HG02943 (cell line): ENCODE measurements around the gene RARRES1.
"Not testable (repeated sequence)": the region's sequence is repeated elsewhere in the genome, so short reads cannot be mapped to it uniquely, and the experiment has no call there.

Source experiments
- ATAC-seq: cut with Tn5 transposase; IDR thresholded peaks from one replicate; pipeline ENCODE4 v1.9.1; 2021; ENCODE audit warnings: mild to moderate bottlenecking, low read depth, moderate library complexity; ENCODE audit not compliant: unreplicated experiment

RARRES1 gene

GRCh38 chr3:158701420-158702065, 30.7 kb downstream of the RARRES1 start:
- ATAC-seq: no peak

- ATAC-seq: no peak
Measured at GRCh38 chr3:158700559-158700958, 31.7 kb downstream of the RARRES1 start.

GRCh38 chr3:158696618-158697017, 35.6 kb downstream of the RARRES1 start:
- no peak for ATAC-seq

GRCh38 chr3:158693866-158694456, 38.3 kb downstream of the RARRES1 start:
- ATAC-seq: not testable (repeated sequence)

- ATAC-seq: no peak
Measured at GRCh38 chr3:158685159-158685558, 47.1 kb downstream of the RARRES1 start.

- ATAC-seq: no peak
Measured at GRCh38 chr3:158683230-158683962, 48.9 kb downstream of the RARRES1 start.

- no peak for ATAC-seq
Measured at GRCh38 chr3:158680861-158681260, 51.4 kb downstream of the RARRES1 start.

- ATAC-seq: no peak
Measured at GRCh38 chr3:158679547-158680000, 52.7 kb downstream of the RARRES1 start.

GRCh38 chr3:158678687-158679086, 53.6 kb downstream of the RARRES1 start:
- ATAC-seq: no peak

GRCh38 chr3:158672215-158673176, 59.8 kb downstream of the RARRES1 start, which contains the start of gene LXN:
LXN (minus strand) TSS chr3:158672648; CDS start chr3:158672478, 170 bp downstream.
- peak; percentile 100 for ATAC-seq

- no peak for ATAC-seq
Measured at GRCh38 chr3:158671821-158672214, 60.4 kb downstream of the RARRES1 start.

GRCh38 chr3:158668506-158668905, 63.8 kb downstream of the RARRES1 start:
- ATAC-seq: no peak

GRCh38 chr3:158666416-158666815, 65.8 kb downstream of the RARRES1 start:
- no peak for ATAC-seq

GRCh38 chr3:158663832-158664231, 68.4 kb downstream of the RARRES1 start:
- ATAC-seq: no peak

GRCh38 chr3:158663246-158663645, 69.0 kb downstream of the RARRES1 start:
- ATAC-seq: no peak

- ATAC-seq: no peak
Measured at GRCh38 chr3:158660711-158661110, 71.5 kb downstream of the RARRES1 start.

GRCh38 chr3:158659454-158660237, 72.6 kb downstream of the RARRES1 start:
- peak; percentile 90 for ATAC-seq

- no peak for ATAC-seq
Measured at GRCh38 chr3:158658889-158659288, 73.4 kb downstream of the RARRES1 start.

- ATAC-seq: no peak
Measured at GRCh38 chr3:158652463-158652862, 79.8 kb downstream of the RARRES1 start.

- ATAC-seq: no peak
Measured at GRCh38 chr3:158651192-158651591, 81.1 kb downstream of the RARRES1 start.
